Left colon (tissue), 2 donors: ENCODE data around the gene USP30. TPM values are rescaled to one million over a fixed set of nuclear protein-coding genes. Genes with fewer than 3 reads are reported as not detected.

Experiments used
- total RNA-seq, 2 donors: library from RNA; stranded (reverse); fragmentation: NEBNext Ultra II Directional; extraction: Animal tissue kit (Norgen Biotek cat#: 25700); gene quantifications; one replicate each; pipeline ENCODE4 v1.2.1, GENCODE V29; 2021
- donor health status: DM: no; HTN: no; CAD: no.
- donor health status: DM: yes; HTN: yes; CAD: no.

The USP30 gene
- total RNA-seq, 2 donors from 2014 or later: 26.6 to 33.5 TPM

Other genes starting within 250 kb of the USP30 start
- gene SSH1, start 195.0 kb upstream of the USP30 start, total RNA-seq: 10 to 100 TPM; 24.6 to 28.2 TPM
- 1 to 10 TPM; 3.8 to 4.9 TPM for gene DAO, start 172.5 kb upstream of the USP30 start, total RNA-seq
- gene SVOP, start 31.5 kb upstream of the USP30 start, total RNA-seq: under 1 TPM; 0.09 to 0.45 TPM
- gene ALKBH2, start 40.9 kb downstream of the USP30 start, total RNA-seq: 1 to 10 TPM; 5.4 to 7.7 TPM
- 10 to 100 TPM; 34.5 to 42.4 TPM for gene UNG, start 45.0 kb downstream of the USP30 start, total RNA-seq
- gene ACACB, start 64.0 kb downstream of the USP30 start, total RNA-seq: 10 to 100 TPM; 49.6 to 55.6 TPM